Loucy (cell line): Measurements from ENCODE around the gene HADHB.

Experiments used
- H2AFZ ChIP-seq: fragments of 200-600 bp; sonication (generic); 2 replicates; pipeline ENCODE4 v1.6.0; 2016; ENCODE audit warnings: antibody characterized with exemption, mild to moderate bottlenecking, low read length, moderate library complexity
- H3F3A ChIP-seq: fragments of 200-600 bp; 2 replicates; pipeline ENCODE4 v1.6.0; 2016; ENCODE audit warnings: antibody characterized with exemption, low read depth, mild to moderate bottlenecking
- H3K27me3 ChIP-seq: fragments of 200-600 bp; sonication (generic); 2 replicates; pipeline ENCODE4 v1.6.1; 2014; ENCODE audit warnings: low read length, mild to moderate bottlenecking; ENCODE audit not compliant: insufficient read depth, poor library complexity, severe bottlenecking
- H3K36me3 ChIP-seq: fragments of 200-600 bp; sonication (generic); 2 replicates; pipeline ENCODE4 v1.6.1; 2016; ENCODE audit warnings: low read length; ENCODE audit not compliant: insufficient read depth
- H3K4me1 ChIP-seq: fragments of 200-600 bp; sonication (generic); 2 replicates; pipeline ENCODE4 v1.5.1; 2014; ENCODE audit warnings: low read length, mild to moderate bottlenecking; ENCODE audit not compliant: insufficient read depth, poor library complexity, severe bottlenecking
- H3K4me2 ChIP-seq: fragments of 200-600 bp; sonication (generic); 2 replicates; pipeline ENCODE4 v1.6.0; 2014; ENCODE audit warnings: antibody characterized with exemption, low read length, low read depth, mild to moderate bottlenecking; ENCODE audit not compliant: poor library complexity, severe bottlenecking
- H3K4me3 ChIP-seq: fragments of 200-600 bp; sonication (generic); 2 replicates; pipeline ENCODE4 v1.5.1; 2014; ENCODE audit warnings: low read length, mild to moderate bottlenecking, mixed read lengths; ENCODE audit not compliant: poor library complexity, severe bottlenecking
- H3K79me2 ChIP-seq: fragments of 200-600 bp; sonication (generic); 2 replicates; pipeline ENCODE4 v1.6.1; 2014; ENCODE audit warnings: low read length; ENCODE audit not compliant: insufficient read depth
- H3K9ac ChIP-seq: fragments of 200-600 bp; sonication (generic); 2 replicates; pipeline ENCODE4 v1.6.0; 2014; ENCODE audit warnings: mild to moderate bottlenecking, low read depth, low read length, moderate library complexity; ENCODE audit not compliant: poor library complexity, severe bottlenecking
- H3K9me2 ChIP-seq: fragments of 200-600 bp; sonication (generic); replicated peaks from 2 replicates; pipeline ENCODE4 v1.6.1; 2016; ENCODE audit warnings: low read depth, low read length, mixed read lengths
- H3K9me3 ChIP-seq: fragments of 200-600 bp; sonication (generic); 2 replicates; pipeline ENCODE4 v1.6.1; 2014; ENCODE audit warnings: mild to moderate bottlenecking, antibody characterized with exemption, low read length, low read depth; ENCODE audit not compliant: insufficient read depth
- H4K20me1 ChIP-seq: fragments of 200-600 bp; sonication (generic); 2 replicates; pipeline ENCODE4 v1.6.0; 2014; ENCODE audit warnings: antibody characterized with exemption, low read length, mild to moderate bottlenecking; ENCODE audit not compliant: insufficient read depth, poor library complexity, severe bottlenecking
- EZH2phosphoT487 ChIP-seq: fragments of 200-600 bp; IDR thresholded peaks from 2 replicates; pipeline ENCODE4 v1.6.1; 2018; ENCODE audit warnings: antibody characterized with exemption, mild to moderate bottlenecking, moderate library complexity, borderline replicate concordance
- TF ChIP-seq, protein P1 (sequence below): fragments of 200-600 bp; sonication (generic); conservative IDR thresholded peaks from 2 replicates; pipeline ENCODE4 v1.5.1; 2014; ENCODE audit warnings: mild to moderate bottlenecking, antibody characterized with exemption, low read length

Gene HADHB

DNA sequence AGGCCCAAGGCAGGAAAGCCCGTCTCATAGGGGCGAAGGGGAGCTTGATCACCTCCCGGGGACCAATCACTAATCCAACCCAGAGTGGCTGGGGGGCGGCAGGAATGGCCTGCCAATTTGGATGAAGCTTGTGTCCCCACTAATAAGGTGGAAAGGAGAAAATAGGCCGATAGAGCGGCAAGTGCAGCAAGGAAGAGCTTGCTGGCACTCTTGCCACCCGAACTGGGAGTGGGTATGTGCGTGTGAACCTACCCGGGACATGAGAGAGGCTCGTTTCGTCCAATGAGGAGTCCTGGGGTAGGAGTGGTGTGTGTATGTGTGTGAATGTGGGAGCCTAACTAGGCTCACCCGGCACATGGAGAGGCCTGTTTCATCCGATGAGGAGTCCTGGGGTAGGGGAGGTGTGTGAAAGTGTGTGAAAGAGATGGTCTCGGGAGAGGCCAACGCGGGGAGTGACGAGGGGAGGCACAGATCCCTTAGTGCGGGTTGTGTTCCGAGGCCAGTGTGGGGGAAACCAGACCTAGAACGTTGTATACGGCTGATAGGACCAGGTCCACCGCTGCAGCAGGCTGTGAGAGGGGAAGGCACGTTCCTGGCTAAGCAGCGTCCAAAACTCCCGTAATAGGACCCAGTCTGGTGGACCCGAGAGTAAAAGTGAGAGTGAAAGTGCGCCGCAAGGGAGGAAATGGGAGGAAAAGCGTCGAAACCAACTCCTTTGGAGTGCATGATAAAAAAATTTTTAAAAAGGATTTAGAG lies 54.1 kb downstream of the HADHB start:
- H2AFZ ChIP-seq, result peak overlapping the region; percentile 98
- no peaks in the 10 kb centered on the region for H3K79me2 ChIP-seq
- H3K4me3 ChIP-seq, result peak overlapping the region; percentile 77
- peaks cover 18% of the 10 kb centered on the region for H3K4me1 ChIP-seq
- no peaks in the 10 kb centered on the region for H3K9me3 ChIP-seq
- H3K9ac ChIP-seq, result peak overlapping the region; percentile 64
- no peak for TF ChIP-seq EZH2phosphoT487
- no peaks in the 10 kb centered on the region for H3K9me2 ChIP-seq
- H3K4me2 ChIP-seq, result peak overlapping the region; percentile 85
- H3F3A ChIP-seq, result no peaks in the 10 kb centered on the region
- no peaks in the 10 kb centered on the region for H3K27me3 ChIP-seq
- no peaks in the 10 kb centered on the region for H3K36me3 ChIP-seq
- no peaks in the 10 kb centered on the region for H4K20me1 ChIP-seq

DNA sequence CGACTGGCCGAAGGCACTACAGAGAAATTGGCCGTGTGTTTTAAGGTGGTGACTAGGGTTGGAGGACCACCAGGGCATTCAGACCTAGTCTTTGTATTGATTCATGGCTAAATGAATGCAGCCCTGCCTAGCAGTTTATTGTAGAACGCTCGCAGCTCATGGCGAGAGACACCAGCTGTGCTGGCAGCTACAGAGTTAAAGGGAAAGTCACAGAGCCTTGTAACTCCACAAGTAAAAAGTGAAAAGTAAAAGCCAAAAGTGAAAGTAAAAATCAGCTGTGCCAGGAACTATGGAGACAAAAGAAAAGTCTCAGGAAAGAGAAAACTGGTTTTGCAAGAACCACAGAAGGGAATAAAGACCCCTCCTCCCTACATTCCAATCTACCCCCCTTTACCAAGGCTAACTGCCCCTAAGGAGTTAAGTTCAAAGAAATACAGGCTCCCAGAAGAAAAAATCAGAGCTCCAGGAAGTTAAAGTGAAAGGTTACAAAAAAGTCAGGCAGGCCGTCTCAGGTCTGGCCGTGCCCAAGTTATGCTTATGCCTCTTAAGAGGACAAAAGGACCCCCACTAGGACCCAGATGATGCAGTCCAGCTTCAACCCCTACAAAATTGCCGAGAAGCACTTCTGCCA lies 54.8 kb downstream of the HADHB start:
- Histone ChIP-seq H3K9ac (peak overlapping the region; percentile 64), H3K4me2 (peak overlapping the region; percentile 85)

DNA sequence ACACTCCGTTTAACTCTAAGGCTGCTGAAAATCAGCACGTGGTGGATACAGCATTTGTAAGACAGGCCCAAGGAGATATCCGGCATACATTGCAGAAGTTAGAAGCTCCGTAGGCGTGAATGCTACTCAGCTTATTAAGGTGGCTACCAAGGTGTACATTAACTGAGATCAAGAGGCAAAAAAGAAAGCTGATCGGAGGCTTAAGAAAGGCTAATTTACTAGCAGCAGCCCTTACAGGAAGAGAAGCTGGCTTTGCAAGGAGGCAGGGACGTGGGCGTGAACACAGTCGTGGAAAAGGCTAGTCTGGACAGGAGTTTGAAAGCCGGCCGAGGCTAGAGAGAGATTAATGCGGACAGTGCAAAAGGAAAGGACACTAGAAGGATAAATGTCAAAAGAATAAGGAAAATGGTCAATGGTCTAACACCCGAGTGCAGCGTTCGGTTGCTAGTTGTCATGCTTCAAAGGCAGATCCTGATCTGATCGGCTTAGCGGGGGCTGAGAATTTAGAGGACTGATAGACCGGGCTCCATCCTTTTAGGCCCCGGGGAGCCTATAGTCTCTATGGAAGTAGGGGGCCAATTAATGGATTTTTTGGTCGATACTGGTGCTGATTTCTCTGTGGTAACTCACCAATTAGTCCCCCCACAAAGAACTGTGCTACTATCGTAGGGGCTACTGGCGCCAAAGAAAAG lies 55.6 kb downstream of the HADHB start:
- Histone ChIP-seq H2AFZ (peak overlapping the region; percentile 98), H3K27me3 (no peaks in the 10 kb centered on the region), H3K4me3 (peak overlapping the region; percentile 77), H3F3A (no peaks in the 10 kb centered on the region), H4K20me1 (no peaks in the 10 kb centered on the region), H3K9me3 (no peaks in the 10 kb centered on the region), H3K36me3 (no peaks in the 10 kb centered on the region), H3K4me2 (peak overlapping the region; percentile 85), H3K9me2 (no peaks in the 10 kb centered on the region), H3K79me2 (no peaks in the 10 kb centered on the region), H3K9ac (peak overlapping the region; percentile 37), H3K4me1 (peaks cover 18% of the 10 kb centered on the region)
- TF ChIP-seq EZH2phosphoT487, result no peak
- TF ChIP-seq, protein P1, sequence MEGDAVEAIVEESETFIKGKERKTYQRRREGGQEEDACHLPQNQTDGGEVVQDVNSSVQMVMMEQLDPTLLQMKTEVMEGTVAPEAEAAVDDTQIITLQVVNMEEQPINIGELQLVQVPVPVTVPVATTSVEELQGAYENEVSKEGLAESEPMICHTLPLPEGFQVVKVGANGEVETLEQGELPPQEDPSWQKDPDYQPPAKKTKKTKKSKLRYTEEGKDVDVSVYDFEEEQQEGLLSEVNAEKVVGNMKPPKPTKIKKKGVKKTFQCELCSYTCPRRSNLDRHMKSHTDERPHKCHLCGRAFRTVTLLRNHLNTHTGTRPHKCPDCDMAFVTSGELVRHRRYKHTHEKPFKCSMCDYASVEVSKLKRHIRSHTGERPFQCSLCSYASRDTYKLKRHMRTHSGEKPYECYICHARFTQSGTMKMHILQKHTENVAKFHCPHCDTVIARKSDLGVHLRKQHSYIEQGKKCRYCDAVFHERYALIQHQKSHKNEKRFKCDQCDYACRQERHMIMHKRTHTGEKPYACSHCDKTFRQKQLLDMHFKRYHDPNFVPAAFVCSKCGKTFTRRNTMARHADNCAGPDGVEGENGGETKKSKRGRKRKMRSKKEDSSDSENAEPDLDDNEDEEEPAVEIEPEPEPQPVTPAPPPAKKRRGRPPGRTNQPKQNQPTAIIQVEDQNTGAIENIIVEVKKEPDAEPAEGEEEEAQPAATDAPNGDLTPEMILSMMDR, result no peak

More for the DNA sequence above, 54.8 kb downstream of the HADHB start:
- Histone ChIP-seq H2AFZ (peak overlapping the region; percentile 98), H3F3A (no peaks in the 10 kb centered on the region), H3K79me2 (no peaks in the 10 kb centered on the region), H3K9me2 (no peaks in the 10 kb centered on the region), H3K9me3 (no peaks in the 10 kb centered on the region), H3K4me3 (peak overlapping the region; percentile 77), H3K27me3 (no peaks in the 10 kb centered on the region), H3K36me3 (no peaks in the 10 kb centered on the region), H4K20me1 (no peaks in the 10 kb centered on the region), H3K4me1 (peaks cover 18% of the 10 kb centered on the region)
- TF ChIP-seq, protein P1, result no peak
- TF ChIP-seq EZH2phosphoT487, result no peak
